HuH-7.5 (cell line): ENCODE measurements around the gene MRPL45.
"Not testable (repeated sequence)": the region's sequence is repeated elsewhere in the genome, so short reads cannot be mapped to it uniquely, and the experiment has no call there.

ENCODE experiments used
- DNase-seq: peaks from one replicate; pipeline ENCODE4 v3.0.0; 2011; ENCODE audit warnings: low spot score

The MRPL45 gene

GRCh38 chr17:38296834-38297517 lies at the start of gene MRPL45:
Gene MRPL45 (plus strand): TSS chr17:38297168. CDS start chr17:38297184, 16 bp downstream.
- peak; percentile 66 for DNase-seq

DNA sequence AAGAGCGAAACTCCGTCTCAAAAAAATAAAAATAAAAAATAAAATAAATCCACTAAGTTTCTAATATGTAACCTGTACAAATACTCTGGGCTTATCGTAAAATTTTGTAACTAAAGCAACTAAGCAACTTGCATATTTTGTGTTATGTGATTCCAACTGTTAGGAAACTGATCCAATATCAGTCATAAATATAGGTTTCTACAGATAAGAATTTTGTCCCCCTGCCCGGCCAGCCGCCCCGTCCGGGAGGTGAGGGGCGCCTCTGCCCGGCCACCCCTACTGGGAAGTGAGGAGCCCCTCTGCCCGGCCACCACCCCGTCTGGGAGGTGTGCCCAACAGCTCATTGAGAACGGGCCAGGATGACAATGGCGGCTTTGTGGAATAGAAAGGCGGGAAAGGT lies 43.8 kb upstream of the MRPL45 start:
- not testable (repeated sequence) for DNase-seq

DNA sequence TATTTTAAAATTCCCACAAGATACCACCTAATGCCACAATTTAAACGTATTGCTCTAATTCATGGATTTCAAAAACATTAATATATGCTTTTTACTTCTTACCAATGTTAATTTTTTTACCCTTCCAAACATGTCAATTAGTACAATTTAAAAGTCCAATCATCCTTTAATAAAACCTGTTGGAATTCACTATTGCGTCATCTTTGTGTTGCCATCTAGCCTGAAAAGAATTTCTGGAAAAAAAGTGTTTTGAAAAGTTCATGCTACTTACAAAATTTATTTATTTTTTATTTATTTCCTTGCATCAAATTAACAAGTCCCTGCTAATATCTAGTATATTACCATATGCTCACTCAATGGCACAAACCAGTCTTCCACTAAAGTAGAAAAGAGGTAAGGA lies 42.6 kb upstream of the MRPL45 start:
- DNase-seq: not testable (repeated sequence)

DNA sequence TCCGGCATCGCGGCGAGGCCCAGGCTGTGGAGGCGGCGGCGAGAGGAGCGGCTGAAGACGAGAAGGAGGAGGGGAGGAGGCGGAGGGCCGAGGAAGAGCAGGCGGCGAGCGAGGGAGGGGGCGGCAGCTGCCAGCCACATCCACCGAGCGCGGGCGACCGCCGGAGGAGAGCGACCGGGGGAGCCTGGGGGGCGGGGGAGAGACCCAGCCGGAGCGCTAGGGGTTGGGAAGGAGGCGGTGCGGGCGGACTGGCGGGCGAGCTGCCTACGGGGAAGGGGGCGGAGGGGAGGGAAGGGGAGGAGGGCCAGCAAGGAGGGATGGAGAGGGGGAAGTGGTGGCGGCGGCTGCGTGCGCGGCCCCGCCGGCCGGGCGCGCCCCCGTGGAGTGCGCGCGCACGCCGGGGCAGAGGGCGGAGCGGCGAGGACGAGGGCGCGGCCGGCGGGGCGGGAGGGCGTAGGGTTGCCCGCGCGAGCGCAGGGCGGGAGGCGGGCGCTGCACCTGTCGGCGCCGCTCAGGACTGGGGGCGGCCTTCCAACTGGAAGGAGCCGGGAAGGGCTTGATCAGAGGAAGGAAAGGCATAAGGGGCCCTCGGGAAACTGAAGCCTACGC lies 39.9 kb upstream of the MRPL45 start:
- DNase-seq: peak; percentile 74

- not testable (repeated sequence) for DNase-seq
Observed at GRCh38 chr17:38265974-38266506, 30.9 kb upstream of the MRPL45 start.

GRCh38 chr17:38266571-38266970 lies 30.4 kb upstream of the MRPL45 start:
- not testable (repeated sequence) for DNase-seq

- not testable (repeated sequence) for DNase-seq
Observed at GRCh38 chr17:38268138-38268537, 28.8 kb upstream of the MRPL45 start.

GRCh38 chr17:38269045-38269444 lies 27.9 kb upstream of the MRPL45 start:
- not testable (repeated sequence) for DNase-seq

- not testable (repeated sequence) for DNase-seq
Observed at GRCh38 chr17:38269552-38269951, 27.4 kb upstream of the MRPL45 start.

DNA sequence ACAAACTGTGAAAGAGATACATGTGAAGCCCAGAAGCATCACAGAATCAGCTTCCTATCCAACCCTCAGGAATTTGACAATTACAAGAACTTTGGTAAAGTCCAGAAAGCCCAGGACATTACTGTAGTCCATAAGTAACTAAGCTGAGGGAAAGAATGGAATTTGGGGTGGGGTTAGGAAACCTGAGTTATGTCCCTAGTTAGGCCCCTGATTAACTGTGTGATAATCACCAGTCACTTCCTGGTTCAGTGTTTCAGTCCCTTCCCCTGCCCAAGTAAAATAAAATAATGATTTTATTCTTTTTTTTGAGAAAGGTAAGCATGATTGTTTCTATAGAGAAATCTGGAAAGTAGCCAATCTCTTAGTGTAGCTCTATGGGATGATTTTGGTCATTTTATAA lies 11.0 kb upstream of the MRPL45 start:
- not testable (repeated sequence) for DNase-seq

- not testable (repeated sequence) for DNase-seq
Observed at GRCh38 chr17:38286501-38287091, 10.4 kb upstream of the MRPL45 start.

- not testable (repeated sequence) for DNase-seq
Observed at GRCh38 chr17:38288217-38288827, 8.6 kb upstream of the MRPL45 start.

GRCh38 chr17:38289760-38290159 lies 7.2 kb upstream of the MRPL45 start:
- not testable (repeated sequence) for DNase-seq

GRCh38 chr17:38295602-38296365 lies 1.2 kb upstream of the MRPL45 start:
- not testable (repeated sequence) for DNase-seq

- no peak for DNase-seq
Observed at GRCh38 chr17:38315497-38315896, 18.5 kb downstream of the MRPL45 start.

- DNase-seq: no peak
Observed at GRCh38 chr17:38317081-38317480, 20.1 kb downstream of the MRPL45 start.

DNA sequence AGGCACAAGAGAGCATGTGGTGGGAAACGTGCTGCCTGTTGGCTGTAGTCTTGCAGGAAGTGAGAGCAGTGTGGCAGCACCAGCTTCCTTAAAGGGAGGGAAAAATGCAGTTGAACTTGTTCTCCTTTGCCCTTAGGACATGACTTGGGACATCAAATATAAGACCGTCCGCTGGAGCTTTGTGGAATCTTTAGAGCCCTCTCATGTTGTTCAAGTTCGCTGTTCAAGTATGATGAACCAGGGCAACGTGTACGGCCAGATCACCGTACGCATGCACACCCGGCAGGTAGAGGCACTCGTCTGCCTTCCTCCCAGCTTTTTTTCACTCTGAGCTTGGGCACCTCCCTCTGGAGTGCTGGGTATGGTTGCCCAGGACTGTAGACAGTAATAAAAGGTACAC lies 23.5 kb downstream of the MRPL45 start:
- no peak for DNase-seq

GRCh38 chr17:38322156-38322779 lies 25.3 kb downstream of the MRPL45 start:
- DNase-seq: peak; percentile 67

DNA sequence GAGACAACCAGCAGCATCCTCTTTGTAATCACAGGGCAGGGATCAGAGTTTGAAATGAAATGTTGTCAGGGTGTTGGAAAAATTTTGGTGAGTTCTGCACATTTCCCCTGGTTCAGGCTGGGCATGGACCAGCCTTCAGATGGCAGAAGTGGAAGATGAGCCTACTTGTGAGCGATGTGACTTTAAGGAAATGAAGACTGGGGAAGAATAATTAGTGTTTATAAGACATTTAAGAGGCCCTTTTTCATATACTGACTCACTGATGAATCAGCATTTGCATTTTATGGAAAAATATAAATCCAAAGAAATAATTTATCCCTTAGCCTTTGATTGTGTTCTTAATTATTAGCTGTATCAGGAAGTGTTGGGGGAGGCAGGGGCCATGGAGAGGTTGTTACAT lies 25.9 kb downstream of the MRPL45 start:
- no peak for DNase-seq

DNA sequence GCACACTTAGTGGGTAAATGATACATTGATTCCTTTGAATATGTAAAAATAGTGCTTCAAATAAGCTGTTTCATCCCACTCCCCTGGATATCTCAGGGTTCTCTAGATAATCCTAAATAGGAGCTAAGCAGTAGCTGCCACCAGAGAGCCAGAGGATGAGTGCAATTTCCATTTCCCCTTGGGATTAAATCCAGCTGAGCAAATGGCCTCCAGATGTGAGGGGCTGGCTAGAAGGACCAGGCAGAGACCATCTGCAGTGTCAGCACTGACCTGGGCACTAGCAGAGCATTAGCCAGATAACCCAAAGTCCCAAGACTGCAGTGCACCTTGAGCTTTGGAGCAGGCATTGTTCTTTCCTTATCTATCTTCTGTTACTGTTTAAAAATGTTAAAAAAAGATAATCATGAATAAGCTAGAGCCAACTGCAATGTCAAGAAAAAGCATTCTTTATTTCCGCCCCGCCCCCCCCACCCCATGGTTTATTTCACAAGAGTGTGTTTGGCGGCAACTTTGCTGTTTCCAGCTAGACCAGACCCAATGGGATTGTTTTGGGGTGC lies 27.3 kb downstream of the MRPL45 start:
- DNase-seq: no peak

- no peak for DNase-seq
Observed at GRCh38 chr17:38324772-38325171, 27.8 kb downstream of the MRPL45 start.
